Measurements from ENCODE around the gene PARP12. TPM values are rescaled to one million over a fixed set of nuclear protein-coding genes. Genes with fewer than 3 reads are reported as not detected.

PARP12 gene
- total RNA-seq, 4 donors from 2014 or later: 121 to 184 (median 156) TPM

DNA sequence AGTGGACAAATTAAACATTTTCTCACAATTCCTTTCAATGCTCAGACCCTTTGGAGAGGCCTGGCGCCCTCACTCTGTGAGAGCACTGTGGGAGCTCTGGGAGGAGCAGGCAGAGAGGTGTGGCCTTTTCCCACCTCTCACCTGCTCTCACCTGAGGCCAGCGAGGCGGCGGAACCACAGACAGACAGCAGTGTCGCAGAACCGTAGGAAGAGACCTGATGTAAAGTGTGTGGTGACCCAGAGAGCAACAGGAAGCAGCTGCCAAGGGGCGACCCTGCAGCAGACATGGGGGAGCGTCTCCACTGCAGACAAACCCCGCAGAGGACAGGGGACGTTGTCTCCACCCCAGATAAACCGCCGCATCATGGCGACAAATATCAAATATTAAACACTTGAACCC lies 15.6 kb upstream of the PARP12 start:
- DNase-seq: peak in 1 of 3 donors; percentile 49
- Histone ChIP-seq H3K36me3 (no peaks in the 10 kb centered on the region), H3K4me3 (no peak overlapping the region), H3K27me3 (no peaks in the 10 kb centered on the region), H3K27ac (no peak overlapping the region), H3K4me1 (no peaks in the 10 kb centered on the region), H3K9me3 (no peaks in the 10 kb centered on the region)
- TF ChIP-seq CTCF (IDR thresholded peaks at IDR 0.05): no peak
- no peak for TF ChIP-seq POLR2A (IDR thresholded peaks at IDR 0.05)

- Histone ChIP-seq H3K9me3 (no peaks in the 10 kb centered on the region), H3K36me3 (no peaks in the 10 kb centered on the region), H3K27ac (no peak overlapping the region), H3K4me3 (no peak overlapping the region), H3K27me3 (no peaks in the 10 kb centered on the region), H3K4me1 (no peaks in the 10 kb centered on the region)
- DNase-seq: no peak
- TF ChIP-seq POLR2A (IDR thresholded peaks at IDR 0.05) (no peak), CTCF (IDR thresholded peaks at IDR 0.05) (no peak)
Measured at GRCh38 chr7:140074780-140075179, 12.0 kb upstream of the PARP12 start.

- H3K36me3 ChIP-seq: no peaks in the 10 kb centered on the region
- no peaks in the 10 kb centered on the region for H3K4me1 ChIP-seq
- H3K4me3 ChIP-seq: no peak overlapping the region
- H3K27me3 ChIP-seq: no peaks in the 10 kb centered on the region
- H3K27ac ChIP-seq: no peak overlapping the region
- DNase-seq: no peak
- no peak for TF ChIP-seq CTCF (IDR thresholded peaks at IDR 0.05)
- H3K9me3 ChIP-seq: peaks cover 0 to 4% (median 0%) of the 10 kb centered on the region in 4 donors
Measured at GRCh38 chr7:140070546-140070945, 7.8 kb upstream of the PARP12 start.

- no peak for DNase-seq
- H3K9me3 ChIP-seq: peaks cover 0 to 4% (median 0%) of the 10 kb centered on the region in 4 donors
- H3K27me3 ChIP-seq: no peaks in the 10 kb centered on the region
- H3K4me1 ChIP-seq: no peaks in the 10 kb centered on the region
- TF ChIP-seq POLR2A (IDR thresholded peaks at IDR 0.05) (no peak), CTCF (IDR thresholded peaks at IDR 0.05) (no peak)
- H3K27ac ChIP-seq: no peak overlapping the region
- H3K4me3 ChIP-seq: no peak overlapping the region
- H3K36me3 ChIP-seq: no peaks in the 10 kb centered on the region
Measured at GRCh38 chr7:140069298-140069949, 6.7 kb upstream of the PARP12 start.

GRCh38 chr7:140068033-140068432 lies 5.3 kb upstream of the PARP12 start:
- Histone ChIP-seq H3K36me3 (no peaks in the 10 kb centered on the region), H3K4me3 (no peak overlapping the region)
- no peak for TF ChIP-seq CTCF (IDR thresholded peaks at IDR 0.05)
- no peak for TF ChIP-seq POLR2A (IDR thresholded peaks at IDR 0.05)

More at GRCh38 chr7:140068033-140068432, 5.3 kb upstream of the PARP12 start:
- Histone ChIP-seq H3K4me1 (no peaks in the 10 kb centered on the region), H3K9me3 (peaks cover 0 to 4% (median 0%) of the 10 kb centered on the region in 4 donors), H3K27ac (no peak overlapping the region), H3K27me3 (no peaks in the 10 kb centered on the region)
- DNase-seq: no peak
